Urinary bladder (tissue), 4 donors: Measurements from ENCODE around the gene CCDC182. TPM values are rescaled to one million over a fixed set of nuclear protein-coding genes. Genes with fewer than 3 reads are reported as not detected.

Source experiments
- DNase-seq: peaks from one replicate; pipeline ENCODE4 v3.0.0-alpha.2; 2015; ENCODE audit errors: extremely low spot score
- H3K27ac ChIP-seq: one replicate; pipeline ENCODE4 v1.5.1; 2013; ENCODE audit warnings: low read depth, mild to moderate bottlenecking, moderate library complexity
- H3K36me3 ChIP-seq: one replicate; pipeline ENCODE4 v1.6.1; 2013; ENCODE audit warnings: mild to moderate bottlenecking, moderate library complexity; ENCODE audit not compliant: insufficient read depth
- H3K4me1 ChIP-seq: one replicate; pipeline ENCODE4 v1.6.1; 2013; ENCODE audit warnings: mild to moderate bottlenecking, moderate library complexity; ENCODE audit not compliant: insufficient read depth
- H3K4me3 ChIP-seq: one replicate; pipeline ENCODE4 v1.5.1; 2013; ENCODE audit warnings: low read depth, low read length
- WGBS: extraction: QIAGEN DNeasy Blood & Tissue Kit; methylation state at CpG from one replicate; pipeline ENCODE4 v1.1.7; 2013; 5-methylcytosine and 5-hydroxymethylcytosine counted together
- polyA plus RNA-seq: library from polyadenylated mRNA; stranded (reverse); fragments of 200-250 nt; gene quantifications from one replicate; pipeline ENCODE4 v1.2.3, GENCODE V29; 2013
- total RNA-seq: library from RNA; depleted of rRNA; stranded (reverse); fragments of >200 nt; gene quantifications from one replicate; pipeline ENCODE4 v1.2.3, GENCODE V29; 2014
- donor health status: healthy with polysubstance abuse.
- donor health status: healthy.

CCDC182 gene
- total and polyA plus RNA-seq, 2 donors = not detected

DNA sequence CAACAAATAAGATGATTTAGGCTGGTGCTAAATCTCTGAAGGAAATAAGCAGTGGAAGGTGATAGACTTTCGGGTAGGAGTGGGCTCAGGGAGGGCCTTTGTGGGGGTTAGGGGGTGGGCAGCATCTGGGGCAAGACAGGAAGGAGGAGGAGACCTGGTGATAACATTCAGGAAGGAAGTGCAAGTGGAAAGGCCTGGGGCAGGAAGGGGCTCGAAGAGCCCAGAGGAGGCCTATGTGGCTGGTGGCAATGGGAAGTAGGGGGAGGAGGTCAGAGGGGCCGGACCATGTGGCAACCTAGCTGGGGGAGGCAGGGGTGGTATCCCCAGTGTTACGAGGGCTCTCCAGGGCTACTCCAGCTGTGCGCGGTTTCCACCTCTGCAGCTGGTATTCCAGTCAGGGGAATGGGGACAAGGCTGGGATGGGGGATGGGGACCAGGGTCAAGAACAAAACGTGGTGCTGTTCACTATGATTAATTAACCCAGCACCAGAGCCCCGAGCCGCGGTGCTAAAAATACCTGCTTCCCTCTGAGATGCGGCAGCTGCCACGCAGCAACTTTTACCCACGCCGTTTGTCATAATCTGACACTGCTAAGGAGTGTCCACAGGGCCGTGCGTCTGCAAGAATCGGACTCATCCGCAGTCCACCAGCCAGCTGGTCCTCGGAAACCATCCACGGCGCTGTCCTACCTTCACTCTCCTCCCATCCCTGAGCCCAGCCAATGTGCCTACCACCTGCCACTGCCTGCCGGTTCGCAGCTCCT is 5.2 kb upstream of the CCDC182 start:
- no peak for DNase-seq
- Histone ChIP-seq H3K36me3 (no peaks in the 10 kb centered on the region), H3K4me3 (no peak overlapping the region), H3K27ac (no peak overlapping the region), H3K4me1 (no peaks in the 10 kb centered on the region)
- WGBS = 76% methylated on average over 23 of the region's 23 CpGs

DNA sequence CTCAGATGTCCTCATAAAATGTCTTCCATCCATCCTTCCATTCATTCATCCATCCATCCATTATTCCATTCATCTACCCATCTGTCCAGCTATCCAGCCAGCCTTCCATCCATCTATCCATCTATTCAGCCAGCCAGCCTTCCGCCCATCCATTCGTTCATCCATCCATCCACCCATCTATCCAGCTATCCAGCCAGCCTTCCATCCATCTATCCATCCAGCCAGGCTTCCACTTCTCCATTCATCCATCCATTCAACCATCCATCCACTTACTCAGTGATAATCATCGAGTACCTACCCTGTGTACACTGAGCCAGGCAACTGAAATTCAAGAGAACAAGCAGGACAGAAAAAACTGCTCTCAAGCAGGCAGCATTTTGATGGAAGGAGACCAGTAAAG is 4.6 kb upstream of the CCDC182 start:
- no peak overlapping the region for H3K4me3 ChIP-seq
- H3K27ac ChIP-seq = no peak overlapping the region
- no peak for DNase-seq
- WGBS = 93% methylated on average over 3 of the region's 3 CpGs
- no peaks in the 10 kb centered on the region for H3K36me3 ChIP-seq
- no peaks in the 10 kb centered on the region for H3K4me1 ChIP-seq

DNA sequence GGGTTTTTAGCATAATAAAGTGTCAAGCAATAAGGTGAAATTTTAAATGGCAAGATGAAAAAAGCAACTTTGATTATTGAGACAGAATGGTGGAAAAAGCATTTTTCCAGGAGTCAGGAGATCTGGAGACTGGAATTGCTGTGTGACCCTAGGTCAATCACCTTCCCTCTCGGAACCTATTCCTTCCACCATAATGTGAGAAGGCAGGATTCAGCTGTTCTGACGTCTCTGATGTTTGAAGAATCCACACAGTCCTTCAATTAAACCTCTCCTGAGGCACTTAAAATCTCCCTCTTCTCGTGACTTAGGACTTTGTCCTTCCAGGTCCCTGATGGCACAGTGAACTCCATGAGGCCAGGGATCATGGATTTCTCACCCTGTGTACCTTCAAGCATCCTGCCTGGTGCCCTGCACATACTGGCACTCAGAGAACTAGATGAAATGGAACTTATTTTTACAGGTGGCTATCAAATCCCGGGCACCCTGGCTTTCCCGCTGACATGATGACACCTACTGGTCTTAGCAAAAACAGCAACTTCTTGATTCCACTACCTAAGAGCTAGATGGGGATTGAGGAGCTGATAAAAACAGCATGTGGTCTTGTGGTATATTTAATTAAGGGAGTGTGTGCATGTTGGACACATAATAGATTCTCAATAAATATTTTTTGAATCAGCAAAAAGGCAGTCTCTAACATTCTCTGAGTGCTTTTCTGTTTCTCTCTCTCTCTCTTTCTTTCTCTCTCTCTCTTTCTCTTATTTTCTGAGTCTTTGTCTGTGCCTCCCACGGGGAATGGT is 2.3 kb upstream of the CCDC182 start:
- DNase-seq = no peak
- Histone ChIP-seq H3K4me1 (no peaks in the 10 kb centered on the region), H3K36me3 (no peaks in the 10 kb centered on the region), H3K27ac (no peak overlapping the region), H3K4me3 (no peak overlapping the region)
- 30% methylated on average over 6 of the region's 6 CpGs for WGBS

DNA sequence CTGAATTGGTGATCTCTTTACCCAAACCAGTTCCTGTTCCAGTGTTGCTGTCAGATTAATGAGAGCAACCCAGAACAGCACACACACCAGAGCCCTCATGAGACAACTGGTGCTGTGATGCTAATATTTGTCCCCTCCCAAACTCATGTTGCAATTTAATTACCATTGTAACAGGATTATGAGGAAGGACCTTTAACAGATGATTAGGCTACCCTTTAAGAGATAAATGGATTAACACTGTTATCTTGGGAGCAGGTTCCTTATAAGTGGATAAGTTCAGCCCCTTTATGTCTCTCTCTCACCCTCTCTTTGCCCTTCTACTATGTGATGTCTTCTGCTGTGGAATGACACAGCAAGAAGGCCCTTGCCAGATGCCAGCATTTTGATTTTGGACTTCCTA is 1.1 kb upstream of the CCDC182 start:
- no peaks in the 10 kb centered on the region for H3K36me3 ChIP-seq
- no peak for DNase-seq
- no peaks in the 10 kb centered on the region for H3K4me1 ChIP-seq
- no peak overlapping the region for H3K4me3 ChIP-seq
- no peak overlapping the region for H3K27ac ChIP-seq

DNA sequence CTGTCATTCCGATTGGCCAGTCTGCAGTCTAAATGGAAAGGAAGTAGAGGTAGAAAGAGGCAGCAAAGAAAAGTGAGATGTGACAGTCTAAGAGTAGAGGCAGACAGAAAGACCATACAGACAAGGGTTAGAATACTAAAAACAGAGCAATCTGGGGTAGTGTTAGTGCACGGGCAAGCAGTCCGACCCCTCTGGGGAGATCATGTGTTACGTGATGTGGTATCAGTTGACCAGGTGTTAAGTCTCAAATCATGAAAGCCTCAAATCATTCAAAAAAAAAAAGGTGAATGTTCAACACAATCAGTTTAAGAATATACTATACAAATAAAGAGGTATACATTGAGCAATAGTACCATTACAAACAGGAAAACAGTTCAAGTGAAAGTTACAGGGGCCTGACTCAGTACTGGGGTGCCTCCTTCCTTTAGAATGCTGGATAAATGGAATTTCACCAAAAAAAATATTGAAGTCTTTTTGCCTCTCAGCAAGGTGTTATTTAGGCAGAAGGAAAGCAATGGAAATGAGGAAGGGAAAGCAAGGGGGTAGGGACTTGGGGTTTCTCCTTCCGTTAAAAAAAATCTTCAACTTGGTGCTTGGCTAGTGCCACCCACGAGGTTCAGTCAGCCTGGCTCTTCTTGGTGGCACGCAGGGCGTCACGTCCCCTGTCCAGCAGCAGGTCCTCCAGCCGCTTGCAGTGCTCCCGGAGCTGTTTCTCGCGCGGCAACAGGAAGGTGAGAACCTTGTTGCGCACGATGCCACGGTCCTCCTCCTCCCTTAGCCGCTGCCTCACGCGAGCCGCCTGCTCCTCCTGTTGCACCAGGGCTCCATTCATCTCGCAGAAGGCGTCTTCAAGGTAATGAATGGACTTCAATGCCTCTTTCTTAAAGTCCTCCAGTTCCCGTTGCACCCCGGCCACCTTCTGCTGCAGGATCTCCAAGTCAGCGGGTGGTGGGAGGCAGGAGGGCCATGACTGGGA is 616 bp downstream of the CCDC182 start:
- H3K36me3 ChIP-seq = no peaks in the 10 kb centered on the region
- DNase-seq = no peak
- no peak overlapping the region for H3K4me3 ChIP-seq
- 87% methylated on average over 26 of the region's 26 CpGs for WGBS
- no peak overlapping the region for H3K27ac ChIP-seq
- no peaks in the 10 kb centered on the region for H3K4me1 ChIP-seq

DNA sequence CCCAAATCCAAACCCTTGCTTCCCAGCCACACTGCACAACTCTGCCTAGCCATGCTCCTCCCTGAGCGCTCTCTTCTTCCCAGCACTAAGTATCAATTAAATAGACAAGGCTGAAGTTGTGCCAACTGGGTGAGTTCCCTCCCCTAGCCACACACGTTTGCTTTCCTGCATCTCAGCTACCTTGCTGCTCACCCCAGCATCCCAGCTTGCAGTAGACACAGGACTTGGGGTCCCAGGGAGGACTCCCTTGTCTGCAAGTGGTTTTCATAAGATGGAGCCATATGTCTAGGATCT is 4.9 kb downstream of the CCDC182 start:
- H3K4me1 ChIP-seq = no peaks in the 10 kb centered on the region
- H3K36me3 ChIP-seq = no peaks in the 10 kb centered on the region
- H3K27ac ChIP-seq = no peak overlapping the region
- WGBS = 56% methylated on average over 2 of the region's 2 CpGs
- H3K4me3 ChIP-seq = no peak overlapping the region
- no peak for DNase-seq

DNA sequence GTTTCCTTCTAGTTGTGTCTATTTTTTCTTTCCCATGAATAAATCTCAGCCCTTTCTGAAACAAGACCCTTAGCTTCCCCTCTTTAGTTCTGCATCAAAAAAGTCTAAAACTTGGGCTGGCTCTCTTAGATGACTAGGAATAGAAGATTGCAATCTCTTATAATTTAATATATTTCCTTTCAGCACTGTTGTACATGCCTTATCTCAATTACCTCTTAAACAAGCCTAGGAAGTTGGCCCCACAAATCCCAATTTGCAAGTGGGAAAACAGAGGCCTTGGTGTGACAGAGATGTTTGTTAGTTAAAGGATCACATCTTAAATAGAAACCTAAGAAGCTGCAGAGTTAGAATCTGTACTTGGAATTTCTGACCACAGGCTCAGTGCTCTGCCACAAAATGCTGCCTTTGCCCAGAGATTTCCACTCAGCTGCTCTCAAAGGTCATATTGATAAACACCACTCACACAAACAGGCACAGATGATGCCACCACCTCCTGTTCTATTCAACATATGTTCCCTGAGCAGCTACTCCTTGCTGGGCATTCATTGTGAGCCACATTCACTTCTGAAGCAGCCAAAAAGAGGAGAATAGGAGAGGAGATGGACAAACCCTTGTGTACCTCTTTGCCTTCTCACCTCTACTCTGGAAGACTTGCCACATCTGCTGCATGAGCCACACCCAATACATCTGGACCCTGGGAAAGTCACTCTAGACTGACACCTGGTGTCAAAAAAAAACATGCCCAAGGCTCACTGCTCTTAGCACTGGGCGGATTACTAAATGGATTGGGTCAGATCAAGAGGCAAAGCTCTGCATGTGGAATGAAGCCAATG is 5.5 kb downstream of the CCDC182 start:
- no peaks in the 10 kb centered on the region for H3K4me1 ChIP-seq
- no peak overlapping the region for H3K27ac ChIP-seq
- no peaks in the 10 kb centered on the region for H3K36me3 ChIP-seq
- no peak for DNase-seq
- H3K4me3 ChIP-seq = no peak overlapping the region
- WGBS = 47% methylated on average over 1 of the region's 1 CpG

DNA sequence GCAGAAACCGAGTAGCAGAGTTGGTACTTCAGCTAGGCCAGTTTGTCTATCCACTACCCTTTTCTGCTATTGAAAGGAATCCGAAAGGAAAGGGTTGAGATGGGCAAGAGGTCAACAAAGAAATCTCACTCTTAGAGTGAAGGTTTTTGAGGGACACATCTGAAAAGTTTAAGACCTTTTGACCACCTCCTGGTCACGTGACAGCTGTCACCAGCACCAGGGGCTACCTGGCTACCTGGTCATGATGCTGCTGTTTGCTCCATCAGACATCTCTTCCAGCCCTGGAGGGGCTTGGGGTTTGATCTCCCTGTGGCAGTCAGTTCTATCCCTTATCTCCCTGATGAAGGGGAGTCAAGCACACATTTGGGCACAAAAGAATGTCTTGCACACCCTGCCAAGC is 7.6 kb downstream of the CCDC182 start:
- Histone ChIP-seq H3K4me3 (no peak overlapping the region), H3K4me1 (no peaks in the 10 kb centered on the region), H3K36me3 (no peaks in the 10 kb centered on the region), H3K27ac (no peak overlapping the region)
- DNase-seq = no peak
- 76% methylated on average over 3 of the region's 3 CpGs for WGBS

DNA sequence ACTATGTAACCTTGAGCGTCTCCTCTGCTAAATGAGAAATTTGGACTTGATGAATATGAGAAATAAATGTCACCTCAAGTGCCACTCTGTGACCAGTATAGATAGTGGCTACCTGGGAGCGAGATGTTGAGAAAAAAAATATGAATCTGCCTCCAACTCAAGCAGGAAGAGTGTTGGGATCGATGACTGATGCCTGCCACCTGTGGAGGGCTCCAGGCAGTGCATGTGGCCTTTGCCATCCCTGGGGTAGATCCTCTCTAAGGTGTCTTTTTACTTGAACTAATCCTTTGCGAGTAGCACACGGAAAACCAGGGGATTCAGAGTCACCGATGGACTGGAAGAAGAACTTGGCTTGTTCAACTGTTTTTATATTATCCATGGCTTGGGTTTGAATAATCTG is 9.4 kb downstream of the CCDC182 start:
- Histone ChIP-seq H3K27ac (no peak overlapping the region), H3K4me3 (no peak overlapping the region), H3K36me3 (no peaks in the 10 kb centered on the region), H3K4me1 (no peaks in the 10 kb centered on the region)
- DNase-seq = no peak
- 71% methylated on average over 6 of the region's 6 CpGs for WGBS

DNA sequence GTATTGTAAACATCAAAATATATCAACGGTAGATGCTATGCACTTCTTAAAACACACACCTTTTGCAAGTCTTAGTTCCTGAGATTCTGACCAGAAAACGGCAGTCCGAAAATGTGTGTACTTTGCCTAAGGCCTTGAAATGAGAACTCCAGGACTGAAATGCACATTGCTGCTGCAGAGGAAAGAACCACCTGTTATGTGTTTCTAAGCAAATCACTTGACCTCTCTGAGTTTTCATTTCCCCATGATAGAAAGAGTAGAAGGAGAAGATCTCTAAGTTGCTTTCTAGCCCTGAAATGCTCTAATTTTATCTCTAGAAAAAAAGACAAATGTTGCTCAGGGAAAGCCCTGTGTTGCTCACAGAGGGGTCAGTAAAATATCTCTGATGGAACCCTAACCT is 9.9 kb downstream of the CCDC182 start:
- Histone ChIP-seq H3K4me3 (no peak overlapping the region), H3K4me1 (no peaks in the 10 kb centered on the region), H3K36me3 (no peaks in the 10 kb centered on the region), H3K27ac (no peak overlapping the region)
- WGBS = 86% methylated on average over 3 of the region's 3 CpGs
- no peak for DNase-seq

DNA sequence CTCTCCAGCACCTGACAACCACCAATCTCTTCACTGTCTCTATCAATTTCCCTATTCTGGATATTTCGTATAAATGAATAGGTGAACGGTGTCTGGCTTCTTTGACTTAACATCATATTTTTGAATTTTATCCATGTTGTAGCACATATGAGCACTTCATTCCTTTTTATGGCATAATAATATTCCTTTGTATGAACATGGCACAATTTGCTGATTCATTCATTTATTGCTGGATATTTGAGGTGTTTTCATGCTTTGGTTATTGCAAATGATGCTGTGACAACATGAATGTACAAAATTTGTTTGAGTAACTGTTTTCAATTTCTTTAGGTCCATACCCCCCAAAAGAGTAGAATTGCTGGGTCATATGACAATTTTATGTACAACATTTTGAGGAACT is 12.0 kb downstream of the CCDC182 start:
- 95% methylated on average over 2 of the region's 2 CpGs for WGBS
- no peak overlapping the region for H3K27ac ChIP-seq
- H3K36me3 ChIP-seq = no peaks in the 10 kb centered on the region
- DNase-seq = no peak
- no peak overlapping the region for H3K4me3 ChIP-seq
- no peaks in the 10 kb centered on the region for H3K4me1 ChIP-seq

DNA sequence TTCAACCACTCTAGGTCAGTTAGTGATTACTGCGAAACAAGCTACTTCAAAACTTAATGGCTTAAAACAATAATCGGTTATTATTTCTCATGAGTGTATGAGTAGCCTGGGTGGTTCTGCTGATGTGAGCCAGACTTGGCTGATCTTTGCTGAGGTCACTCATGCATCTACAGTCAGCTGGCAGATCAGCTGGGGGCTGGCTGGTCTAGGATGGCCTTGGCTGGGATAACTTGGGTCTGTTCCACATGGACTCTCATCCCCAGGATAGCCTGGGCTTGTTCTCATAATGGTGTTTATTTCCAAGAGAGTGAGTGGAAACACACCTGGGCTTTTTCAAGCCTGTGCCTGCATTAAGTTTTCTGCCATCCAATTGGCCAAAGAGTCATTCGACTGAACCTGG is 13.0 kb downstream of the CCDC182 start:
- no peak for DNase-seq
- no peak overlapping the region for H3K4me3 ChIP-seq
- no peaks in the 10 kb centered on the region for H3K4me1 ChIP-seq
- H3K36me3 ChIP-seq = no peaks in the 10 kb centered on the region
- 72% methylated on average over 3 of the region's 3 CpGs for WGBS
- no peak overlapping the region for H3K27ac ChIP-seq
